ENCODE data around the gene LRRK1.

The LRRK1 gene

GRCh38 chr15:101056366-101057334 lies 137.5 kb downstream of the LRRK1 start:
- H2BK12ac ChIP-seq (ENCODE audit: low read length) = no peak overlapping the region
- H3K18ac ChIP-seq (ENCODE audit: low read length) = no peak overlapping the region
- H3K4me1 ChIP-seq (ENCODE audit: control insufficient read depth in 1 of 2, insufficient read depth in 2 of 2, low read length in 2 of 2) = peaks cover 0 to 6% of the 10 kb centered on the region in 2 experiments
- no peak overlapping the region for H4K91ac ChIP-seq (ENCODE audit: low read depth, low read length)
- no peak overlapping the region for H2BK5ac ChIP-seq (ENCODE audit: low read depth, low read length, poor library complexity)
- no peak overlapping the region for H3K14ac ChIP-seq (ENCODE audit: low read length)
- no peak overlapping the region for H4K8ac ChIP-seq (ENCODE audit: low read depth, low read length)
- no peak overlapping the region for H3K4ac ChIP-seq (ENCODE audit: low read depth, low read length)
- H3K27ac ChIP-seq (ENCODE audit: low read depth, low read length) = no peak overlapping the region
- no peak overlapping the region for H2AK5ac ChIP-seq (ENCODE audit: low read length)
- peaks cover 3% of the 10 kb centered on the region for H3K9me3 ChIP-seq (ENCODE audit: insufficient read depth, low read depth, low read length)
- H2AFZ ChIP-seq (ENCODE audit: insufficient read depth, low read length, poor library complexity) = no peak overlapping the region
- H3K79me2 ChIP-seq (ENCODE audit: control insufficient read depth, insufficient read depth, low read length, poor library complexity) = no peaks in the 10 kb centered on the region
- no peak overlapping the region for H3K23ac ChIP-seq (ENCODE audit: low read length)
- H3K79me1 ChIP-seq (ENCODE audit: low read length) = no peaks in the 10 kb centered on the region
- no peak for DNase-seq
- no peak overlapping the region for H2BK120ac ChIP-seq (ENCODE audit: insufficient read depth, low read length, poor library complexity)
- no peaks in the 10 kb centered on the region for H3K27me3 ChIP-seq (ENCODE audit: insufficient read depth, low read length)
- no peak overlapping the region for H3K9ac ChIP-seq (ENCODE audit: low read length)
- no peak overlapping the region for H3K4me3 ChIP-seq (ENCODE audit: low read depth, low read length)
- no peak overlapping the region for H3K4me2 ChIP-seq (ENCODE audit: low read length)
- no peaks in the 10 kb centered on the region for H3K36me3 ChIP-seq (ENCODE audit: control insufficient read depth in 1 of 2, insufficient read depth in 2 of 2, low read length in 2 of 2)
- H4K12ac ChIP-seq (ENCODE audit: low read depth, low read length) = no peak overlapping the region
- 100% methylated on average over 2 of the region's 15 CpGs for WGBS (ENCODE audit: extremely low coverage, insufficient coverage, insufficient read length)

GRCh38 chr15:101057841-101058407 lies 138.8 kb downstream of the LRRK1 start:
- H3K4me2 ChIP-seq (ENCODE audit: low read length) = no peak overlapping the region
- no peak overlapping the region for H2BK12ac ChIP-seq (ENCODE audit: low read length)
- H4K91ac ChIP-seq (ENCODE audit: low read depth, low read length) = no peak overlapping the region
- no peaks in the 10 kb centered on the region for H3K79me2 ChIP-seq (ENCODE audit: control insufficient read depth, insufficient read depth, low read length, poor library complexity)
- H3K27ac ChIP-seq (ENCODE audit: low read depth, low read length) = no peak overlapping the region
- H4K8ac ChIP-seq (ENCODE audit: low read depth, low read length) = no peak overlapping the region
- no peaks in the 10 kb centered on the region for H3K27me3 ChIP-seq (ENCODE audit: insufficient read depth, low read length)
- no peak overlapping the region for H2AK5ac ChIP-seq (ENCODE audit: low read length)
- H3K9me3 ChIP-seq (ENCODE audit: insufficient read depth, low read depth, low read length) = peaks cover 3% of the 10 kb centered on the region
- no CpG with 5 or more reads among the region's 14 CpGs for WGBS (ENCODE audit: extremely low coverage, insufficient coverage, insufficient read length)
- no peak overlapping the region for H3K4me3 ChIP-seq (ENCODE audit: low read depth, low read length)
- H3K23ac ChIP-seq (ENCODE audit: low read length) = no peak overlapping the region
- H3K9ac ChIP-seq (ENCODE audit: low read length) = no peak overlapping the region
- H3K36me3 ChIP-seq (ENCODE audit: control insufficient read depth in 1 of 2, insufficient read depth in 2 of 2, low read length in 2 of 2) = no peaks in the 10 kb centered on the region
- H3K4ac ChIP-seq (ENCODE audit: low read depth, low read length) = no peak overlapping the region
- H2AFZ ChIP-seq (ENCODE audit: insufficient read depth, low read length, poor library complexity) = no peak overlapping the region
- H3K14ac ChIP-seq (ENCODE audit: low read length) = no peak overlapping the region
- peaks cover 6 to 11% of the 10 kb centered on the region in 2 experiments for H3K4me1 ChIP-seq (ENCODE audit: control insufficient read depth in 1 of 2, insufficient read depth in 2 of 2, low read length in 2 of 2)
- H2BK120ac ChIP-seq (ENCODE audit: insufficient read depth, low read length, poor library complexity) = no peak overlapping the region
- no peak overlapping the region for H3K18ac ChIP-seq (ENCODE audit: low read length)
- no peaks in the 10 kb centered on the region for H3K79me1 ChIP-seq (ENCODE audit: low read length)
- no peak overlapping the region for H4K12ac ChIP-seq (ENCODE audit: low read depth, low read length)
- DNase-seq = no peak
- no peak overlapping the region for H2BK5ac ChIP-seq (ENCODE audit: low read depth, low read length, poor library complexity)

- no CpG with 5 or more reads among the region's 12 CpGs for WGBS (ENCODE audit: extremely low coverage, insufficient coverage, insufficient read length)
- Histone ChIP-seq H4K8ac (ENCODE audit: low read depth, low read length) (no peak overlapping the region), H3K18ac (ENCODE audit: low read length) (no peak overlapping the region)
Observed at GRCh38 chr15:101058735-101059134, 139.6 kb downstream of the LRRK1 start.

DNA sequence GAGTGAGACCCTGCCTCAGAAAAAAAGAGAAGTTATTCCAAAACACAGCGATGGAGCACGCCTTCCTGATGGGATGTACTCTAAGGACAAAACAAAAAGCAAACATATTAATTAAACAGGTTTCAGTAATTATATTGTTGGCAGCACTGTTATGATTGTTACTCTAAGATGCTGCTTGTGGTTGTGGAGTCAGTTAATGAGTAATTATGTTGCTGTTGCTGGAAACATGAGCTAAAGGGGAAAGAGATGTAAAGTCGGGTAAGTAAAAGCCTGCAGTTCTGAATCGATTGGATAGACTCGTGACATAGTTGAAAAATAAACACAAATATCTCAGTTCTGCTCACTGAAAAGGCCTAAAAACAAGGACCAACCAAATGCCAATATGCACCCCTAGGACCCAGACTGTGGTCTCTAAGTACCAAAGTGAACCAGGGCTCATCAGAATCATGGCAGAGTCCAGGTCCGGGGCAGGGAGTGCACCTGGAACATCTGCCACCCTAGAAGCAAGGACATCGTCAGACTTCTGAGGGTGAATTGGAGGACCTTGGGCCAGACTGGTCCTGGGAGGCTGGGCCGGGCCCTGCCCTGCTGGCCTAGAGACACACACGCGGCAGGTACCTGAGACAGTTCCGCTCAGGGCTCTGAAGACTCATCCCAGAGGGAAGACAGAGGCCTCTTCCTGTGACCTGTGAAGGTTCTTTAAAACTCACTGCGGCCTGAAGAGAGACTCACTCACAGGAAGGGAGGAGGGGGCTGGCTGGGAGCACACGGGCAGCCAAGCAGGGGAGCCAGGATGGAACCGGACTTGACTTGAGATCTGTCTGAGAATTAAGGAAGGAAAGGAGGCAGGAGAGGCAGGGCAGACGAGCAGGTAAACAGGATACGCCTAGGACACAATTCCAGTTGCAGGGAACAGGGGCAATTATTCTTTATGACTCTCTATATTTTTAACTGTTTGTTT lies 140.5 kb downstream of the LRRK1 start:
- Histone ChIP-seq H3K36me3 (ENCODE audit: control insufficient read depth in 1 of 2, insufficient read depth in 2 of 2, low read length in 2 of 2) (no peaks in the 10 kb centered on the region), H3K4ac (ENCODE audit: low read depth, low read length) (no peak overlapping the region), H3K4me1 (ENCODE audit: control insufficient read depth in 1 of 2, insufficient read depth in 2 of 2, low read length in 2 of 2) (peaks cover 16 to 26% of the 10 kb centered on the region in 2 experiments), H2AK5ac (ENCODE audit: low read length) (no peak overlapping the region), H3K9ac (ENCODE audit: low read length) (no peak overlapping the region), H3K4me2 (ENCODE audit: low read length) (no peak overlapping the region), H3K23ac (ENCODE audit: low read length) (no peak overlapping the region), H3K27ac (ENCODE audit: low read depth, low read length) (no peak overlapping the region), H2AFZ (ENCODE audit: insufficient read depth, low read length, poor library complexity) (no peak overlapping the region), H3K27me3 (ENCODE audit: insufficient read depth, low read length) (no peaks in the 10 kb centered on the region), H3K4me3 (ENCODE audit: low read depth, low read length) (no peak overlapping the region), H4K91ac (ENCODE audit: low read depth, low read length) (no peak overlapping the region), H3K79me1 (ENCODE audit: low read length) (peaks cover 6% of the 10 kb centered on the region), H3K9me3 (ENCODE audit: insufficient read depth, low read depth, low read length) (peaks cover 3% of the 10 kb centered on the region), H4K8ac (ENCODE audit: low read depth, low read length) (no peak overlapping the region), H2BK5ac (ENCODE audit: low read depth, low read length, poor library complexity) (no peak overlapping the region), H4K12ac (ENCODE audit: low read depth, low read length) (no peak overlapping the region), H3K79me2 (ENCODE audit: control insufficient read depth, insufficient read depth, low read length, poor library complexity) (no peaks in the 10 kb centered on the region), H3K18ac (ENCODE audit: low read length) (no peak overlapping the region), H2BK12ac (ENCODE audit: low read length) (no peak overlapping the region), H2BK120ac (ENCODE audit: insufficient read depth, low read length, poor library complexity) (no peak overlapping the region), H3K14ac (ENCODE audit: low read length) (no peak overlapping the region)
- DNase-seq = no peak
- WGBS (ENCODE audit: extremely low coverage, insufficient coverage, insufficient read length) = 100% methylated on average over 1 of the region's 16 CpGs

More at GRCh38 chr15:101058735-101059134, 139.6 kb downstream of the LRRK1 start:
- Histone ChIP-seq H2AK5ac (ENCODE audit: low read length) (no peak overlapping the region), H2AFZ (ENCODE audit: insufficient read depth, low read length, poor library complexity) (no peak overlapping the region), H3K4ac (ENCODE audit: low read depth, low read length) (no peak overlapping the region), H3K23ac (ENCODE audit: low read length) (no peak overlapping the region), H3K14ac (ENCODE audit: low read length) (no peak overlapping the region), H2BK12ac (ENCODE audit: low read length) (no peak overlapping the region), H2BK120ac (ENCODE audit: insufficient read depth, low read length, poor library complexity) (no peak overlapping the region), H3K9me3 (ENCODE audit: insufficient read depth, low read depth, low read length) (peaks cover 3% of the 10 kb centered on the region), H3K79me1 (ENCODE audit: low read length) (peaks cover under 1% of the 10 kb centered on the region), H3K27ac (ENCODE audit: low read depth, low read length) (no peak overlapping the region), H4K91ac (ENCODE audit: low read depth, low read length) (no peak overlapping the region), H3K4me3 (ENCODE audit: low read depth, low read length) (no peak overlapping the region), H4K12ac (ENCODE audit: low read depth, low read length) (no peak overlapping the region), H3K36me3 (ENCODE audit: control insufficient read depth in 1 of 2, insufficient read depth in 2 of 2, low read length in 2 of 2) (no peaks in the 10 kb centered on the region), H3K27me3 (ENCODE audit: insufficient read depth, low read length) (no peaks in the 10 kb centered on the region), H3K9ac (ENCODE audit: low read length) (no peak overlapping the region), H2BK5ac (ENCODE audit: low read depth, low read length, poor library complexity) (no peak overlapping the region), H3K79me2 (ENCODE audit: control insufficient read depth, insufficient read depth, low read length, poor library complexity) (no peaks in the 10 kb centered on the region), H3K4me1 (ENCODE audit: control insufficient read depth in 1 of 2, insufficient read depth in 2 of 2, low read length in 2 of 2) (peaks cover 8 to 17% of the 10 kb centered on the region in 2 experiments), H3K4me2 (ENCODE audit: low read length) (no peak overlapping the region)
- peak in 1 of 2 donors; percentile 10 for DNase-seq

All from trophoblast cell (in vitro differentiated cells and primary cell).